GM23248 (cell line): ENCODE measurements around the gene STKLD1.

Experiments used
- EZH2 ChIP-seq: fragments of 200-600 bp; sonication (generic); IDR thresholded peaks from 2 replicates; pipeline ENCODE4 v1.6.1; 2018; ENCODE audit warnings: antibody characterized with exemption, mild to moderate bottlenecking; ENCODE audit not compliant: insufficient read depth, poor library complexity, severe bottlenecking
- EZH2phosphoT487 ChIP-seq: fragments of 200-600 bp; sonication (generic); IDR thresholded peaks from 2 replicates; pipeline ENCODE4 v1.6.1; 2018; ENCODE audit warnings: antibody characterized with exemption, moderate library complexity, mild to moderate bottlenecking, low read depth; ENCODE audit not compliant: insufficient read depth

GRCh38 chr9:133368249-133368881 lies 7.8 kb upstream of the STKLD1 start:
- TF ChIP-seq EZH2 (no peak), EZH2phosphoT487 (no peak)
